Right lobe of liver (tissue), 6 donors: Measurements from ENCODE around the gene BTBD2. TPM values are rescaled to one million over a fixed set of nuclear protein-coding genes. Genes with fewer than 3 reads are reported as not detected.
"Not testable (repeated sequence)": the region's sequence is repeated elsewhere in the genome, so short reads cannot be mapped to it uniquely, and the experiment has no call there.

Experiments used
- ATAC-seq, 4 donors: fragments of 200-7000 bp; cut with Tn5 transposase; one replicate each; pipeline ENCODE4 v1.9.1; 2020; ENCODE audit warnings: mild to moderate bottlenecking in 4 of 4, moderate library complexity in 4 of 4
- DNase-seq, 3 donors: peaks; one replicate each; pipeline ENCODE4 v3.0.0-alpha.2; 2020
- H3K27ac ChIP-seq, 3 donors: fragments of 200-600 bp; one replicate each; pipeline ENCODE4 v1.8.0; 2022
- H3K27me3 ChIP-seq, 2 donors: fragments of 200-600 bp; one replicate each; pipeline ENCODE4 v1.8.0; 2022
- H3K36me3 ChIP-seq, 4 donors: fragments of 200-600 bp; sonication (generic) in 1 of 4; one replicate each; pipeline versions ENCODE4 v1.5.1 to v1.8.0; 2017 to 2022; ENCODE audit warnings: control low read depth in 1 of 4
- H3K4me1 ChIP-seq, 4 donors: fragments of 200-600 bp; sonication (generic) in 1 of 4; one replicate each; pipeline versions ENCODE4 v1.5.1 to v1.8.0; 2017 to 2022; ENCODE audit warnings: control low read depth in 1 of 4
- H3K4me3 ChIP-seq, 3 donors: fragments of 200-600 bp; one replicate each; pipeline ENCODE4 v1.8.0; 2022
- H3K9me3 ChIP-seq, 4 donors: fragments of 200-600 bp; sonication (generic) in 1 of 4; one replicate each; pipeline versions ENCODE4 v1.5.1 to v1.8.0; 2017 to 2022; ENCODE audit warnings: control low read depth in 1 of 4
- POLR2A ChIP-seq: fragments of 450-650 bp; IDR thresholded peaks from one replicate; pipeline ENCODE4 v1.6.1; 2017; ENCODE audit warnings: antibody characterized with exemption, mild to moderate bottlenecking
- WGBS: methylation state at CpG from one replicate; pipeline ENCODE4 v1.1.6; 2018; ENCODE audit warnings: low coverage, low lambda C conversion rate; ENCODE audit not compliant: insufficient coverage; ENCODE audit errors: missing lambda C conversion rate; 5-methylcytosine and 5-hydroxymethylcytosine counted together
- intact Hi-C, 2 donors: fragments of 100-400 bp; cut with DNase I; formaldehyde crosslinking; loops; one replicate each; pipeline versions ENCODE4 v1.11.2 to v1.14.1; 2022
- total RNA-seq, 6 experiments: library from RNA; depleted of rRNA in 2 of 6; stranded (reverse); fragments of >200 nt in 2 of 6; fragmentation: NEBNext Ultra II Directional in 3 of 6; extraction: Animal tissue kit (Norgen Biotek cat#: 25700) in 3 of 6; gene quantifications; one replicate each; pipeline versions ENCODE4 v1.1.0 to v1.2.4, GENCODE V29; 2016 to 2023
- TF ChIP-seq, protein P1 (sequence below), 4 donors: fragments of 200-600 bp in 3 of 4; fragments of 450-650 bp in 1 of 4; IDR thresholded peaks; one replicate each; pipeline versions ENCODE4 v1.5.1 to v1.8.0; 2016 to 2022; ENCODE audit warnings: antibody characterized with exemption in 4 of 4, mild to moderate bottlenecking in 2 of 4
- donor health status: DM: no; HTN: yes; CAD: no.
- donor health status: DM: no; HTN: no; CAD: no.
- donor health status: DM: no; HTN: no; CAD: no.
- donor health status: DM: no; HTN: yes; CAD: no.
- donor health status: DM: no; HTN: yes; CAD: no.

BTBD2 gene
- total RNA-seq, 6 experiments from 2014 or later: 22.2 to 42.6 (median 29.2) TPM

DNA sequence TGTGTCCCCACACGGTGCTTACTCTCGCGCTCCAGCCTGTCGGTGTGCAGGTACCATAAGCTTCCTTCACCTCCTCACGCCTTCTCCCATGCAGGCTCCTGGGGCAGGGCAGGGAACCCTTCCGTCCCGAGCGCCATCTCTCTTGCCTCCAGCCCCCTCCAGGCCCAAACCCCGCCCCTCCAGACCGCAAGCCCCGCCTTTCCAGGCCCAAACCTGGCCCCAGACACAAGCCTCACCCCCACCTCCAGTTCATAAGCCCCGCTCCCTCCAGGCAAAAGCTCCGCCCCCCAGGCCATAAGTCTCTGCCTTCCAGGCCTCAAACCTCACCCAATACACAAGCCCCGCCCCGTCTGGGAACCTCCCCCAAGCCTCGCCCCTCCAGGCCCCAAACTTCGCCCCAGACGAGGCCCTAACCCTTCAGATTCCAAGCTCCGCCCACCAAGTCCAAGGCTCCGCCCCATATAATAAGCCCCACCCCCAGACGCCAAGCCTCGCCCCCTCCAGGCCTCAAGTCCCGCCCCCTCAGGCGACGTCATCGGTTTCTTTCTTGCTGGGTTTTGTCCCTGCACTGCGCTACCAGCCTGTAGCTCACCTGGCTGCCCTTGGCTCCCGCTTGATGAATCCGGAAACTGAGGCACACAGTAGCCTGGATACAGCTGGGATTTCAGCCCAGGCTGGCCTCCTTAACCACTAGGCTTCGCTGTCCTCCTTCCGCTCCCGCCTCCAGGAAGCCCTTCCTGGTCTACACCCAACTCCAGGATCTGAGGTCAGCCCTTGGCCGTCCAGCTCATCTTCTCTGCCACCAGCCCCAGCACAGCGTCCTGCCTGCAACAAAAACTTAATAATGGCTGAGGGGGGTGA is 19.4 kb upstream of the BTBD2 start:
- Histone ChIP-seq H3K9me3 (peaks cover 0 to 6% (median 0%) of the 10 kb centered on the region in 4 donors), H3K4me1 (peaks cover 4 to 20% (median 9%) of the 10 kb centered on the region in 4 donors), H3K36me3 (peaks cover 0 to 26% (median 12%) of the 10 kb centered on the region in 4 donors), H3K27me3 (no peaks in the 10 kb centered on the region), H3K4me3 (no peak overlapping the region), H3K27ac (no peak overlapping the region)
- WGBS: 42% methylated on average over 33 of the region's 34 CpGs
- intact Hi-C loops: no loop called here
- TF ChIP-seq, protein P1, sequence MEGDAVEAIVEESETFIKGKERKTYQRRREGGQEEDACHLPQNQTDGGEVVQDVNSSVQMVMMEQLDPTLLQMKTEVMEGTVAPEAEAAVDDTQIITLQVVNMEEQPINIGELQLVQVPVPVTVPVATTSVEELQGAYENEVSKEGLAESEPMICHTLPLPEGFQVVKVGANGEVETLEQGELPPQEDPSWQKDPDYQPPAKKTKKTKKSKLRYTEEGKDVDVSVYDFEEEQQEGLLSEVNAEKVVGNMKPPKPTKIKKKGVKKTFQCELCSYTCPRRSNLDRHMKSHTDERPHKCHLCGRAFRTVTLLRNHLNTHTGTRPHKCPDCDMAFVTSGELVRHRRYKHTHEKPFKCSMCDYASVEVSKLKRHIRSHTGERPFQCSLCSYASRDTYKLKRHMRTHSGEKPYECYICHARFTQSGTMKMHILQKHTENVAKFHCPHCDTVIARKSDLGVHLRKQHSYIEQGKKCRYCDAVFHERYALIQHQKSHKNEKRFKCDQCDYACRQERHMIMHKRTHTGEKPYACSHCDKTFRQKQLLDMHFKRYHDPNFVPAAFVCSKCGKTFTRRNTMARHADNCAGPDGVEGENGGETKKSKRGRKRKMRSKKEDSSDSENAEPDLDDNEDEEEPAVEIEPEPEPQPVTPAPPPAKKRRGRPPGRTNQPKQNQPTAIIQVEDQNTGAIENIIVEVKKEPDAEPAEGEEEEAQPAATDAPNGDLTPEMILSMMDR (IDR thresholded peaks at IDR 0.05): no peak
- TF ChIP-seq POLR2A: no peak
- ATAC-seq: peak; percentile 6 to 36 (median 10)
- peak in 1 of 3 donors; percentile 68 for DNase-seq

DNA sequence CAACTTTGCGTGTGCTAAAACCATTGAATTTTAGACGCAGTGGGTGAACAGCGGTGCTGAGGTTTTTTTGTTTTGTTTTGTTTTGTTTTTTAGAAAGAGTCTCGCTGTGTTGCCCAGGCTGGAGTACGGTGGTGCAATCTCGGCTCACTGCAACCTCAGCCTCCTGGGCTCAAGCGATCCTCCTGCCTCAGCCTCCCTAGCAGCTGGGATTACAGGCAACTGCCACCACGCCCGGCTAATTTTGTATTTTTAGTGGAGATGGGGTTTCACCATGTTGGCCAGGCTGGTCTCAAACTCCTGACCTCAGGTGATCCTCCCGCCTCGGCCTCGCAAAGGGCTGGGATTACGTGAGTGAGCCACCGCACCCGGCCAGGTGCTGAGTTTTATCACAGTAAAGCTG is 18.7 kb upstream of the BTBD2 start:
- H3K27ac ChIP-seq, ATAC-seq, intact Hi-C loops, H3K9me3 ChIP-seq, H3K4me3 ChIP-seq, DNase-seq, H3K27me3 ChIP-seq: not testable (repeated sequence)
- 75% methylated on average over 5 of the region's 15 CpGs for WGBS
- H3K36me3 ChIP-seq: peaks cover 0 to 19% (median 6%) of the 10 kb centered on the region in 4 donors
- peaks cover 4 to 14% (median 9%) of the 10 kb centered on the region in 4 donors for H3K4me1 ChIP-seq

DNA sequence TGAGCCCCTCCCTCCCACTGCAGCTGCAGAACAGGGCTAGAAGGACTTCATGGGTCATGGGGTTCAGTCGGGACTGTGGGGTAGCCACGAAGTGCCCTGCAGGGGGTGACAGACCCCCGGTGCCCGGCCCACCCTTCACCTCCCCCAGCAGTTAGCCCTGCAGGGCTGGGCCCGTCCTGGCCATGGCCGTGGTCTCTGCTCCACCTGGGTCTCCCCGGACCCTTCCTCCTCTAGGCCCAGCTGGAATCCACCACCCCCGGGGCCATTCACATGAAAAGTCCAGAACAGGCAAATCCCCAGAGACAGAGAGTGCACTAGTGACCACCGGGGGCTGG is 18.3 kb upstream of the BTBD2 start:
- H3K9me3 ChIP-seq: peaks cover 0 to 6% (median 0%) of the 10 kb centered on the region in 4 donors
- H3K27ac ChIP-seq: peak overlapping the region in 1 of 3 donors; percentile 100
- H3K4me3 ChIP-seq: no peak overlapping the region
- no peak for ATAC-seq
- peak in 1 of 3 donors; percentile 53 for DNase-seq
- TF ChIP-seq, protein P1 (IDR thresholded peaks at IDR 0.05): no peak
- no peak for TF ChIP-seq POLR2A
- WGBS: 80% methylated on average over 1 of the region's 9 CpGs
- peaks cover 0 to 14% (median 3%) of the 10 kb centered on the region in 4 donors for H3K36me3 ChIP-seq
- no peaks in the 10 kb centered on the region for H3K27me3 ChIP-seq
- H3K4me1 ChIP-seq: peaks cover 4 to 14% (median 9%) of the 10 kb centered on the region in 4 donors
- intact Hi-C loops: no loop called here

DNA sequence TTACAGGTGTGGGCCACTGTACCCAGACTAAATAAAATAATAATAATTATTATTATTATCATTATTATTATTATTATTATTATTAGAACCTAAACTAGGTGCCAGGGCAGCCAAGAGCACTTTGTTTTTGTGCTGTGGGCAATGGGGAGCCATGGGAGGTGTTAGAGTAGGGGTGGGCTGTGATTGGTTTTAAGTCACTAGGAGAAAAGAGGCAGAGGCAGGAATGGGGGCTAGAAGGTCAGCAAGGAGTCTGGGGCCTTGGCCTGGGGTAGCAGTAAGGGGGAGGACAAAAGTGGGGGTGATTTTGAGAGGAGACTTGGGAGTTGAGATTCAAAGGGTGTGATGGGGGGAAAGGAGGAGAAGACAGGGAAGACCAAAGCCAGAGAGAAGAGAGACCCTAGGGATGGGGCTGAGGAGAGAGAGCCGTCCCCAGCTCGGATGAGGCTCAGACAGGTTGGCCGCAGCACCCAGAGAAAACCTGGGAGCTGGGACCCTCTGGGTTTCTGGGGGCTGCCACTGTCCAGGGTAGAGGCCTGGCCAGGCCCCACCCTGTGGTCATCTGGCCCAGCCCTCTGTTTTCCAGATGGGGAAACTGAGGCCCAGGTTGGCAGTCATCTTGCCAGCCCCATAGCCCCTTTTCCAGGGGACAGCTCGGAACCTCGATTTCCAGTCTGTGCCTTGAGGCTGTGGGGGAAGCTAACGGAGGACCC is 17.8 kb upstream of the BTBD2 start:
- no CpG with 5 or more reads among the region's 6 CpGs for WGBS
- no peak for DNase-seq
- Histone ChIP-seq H3K27me3 (no peaks in the 10 kb centered on the region), H3K27ac (peak overlapping the region in 2 of 3 donors; percentile 98 to 100), H3K9me3 (peaks cover 0 to 6% (median 0%) of the 10 kb centered on the region in 4 donors), H3K36me3 (peaks cover 0 to 9% (median under 1%) of the 10 kb centered on the region in 4 donors), H3K4me1 (peaks cover 4 to 18% (median 10%) of the 10 kb centered on the region in 4 donors), H3K4me3 (no peak overlapping the region)
- TF ChIP-seq, protein P1 (IDR thresholded peaks at IDR 0.05): no peak
- no peak for TF ChIP-seq POLR2A
- intact Hi-C loops: no loop called here
- no peak for ATAC-seq
